DND-41 (cell line): ENCODE measurements around the gene R3HCC1L.

ENCODE experiments used
- ATAC-seq: fragments of 200-7000 bp; cut with Tn5 transposase; 3 replicates; pipeline ENCODE4 v1.9.1; 2021; ENCODE audit warnings: low read depth; ENCODE audit not compliant: insufficient read depth
- DNase-seq: peaks from one replicate; pipeline ENCODE4 v3.0.0-alpha.2; 2020
- H2AFZ ChIP-seq: 2 replicates; pipeline ENCODE4 v1.6.0; 2012; ENCODE audit warnings: low read depth, low read length
- H3K27ac ChIP-seq: 2 replicates; pipeline ENCODE4 v1.5.1; 2012; ENCODE audit warnings: low read length, inconsistent platforms
- H3K27me3 ChIP-seq: fragments of 200-600 bp; sonication (generic); 2 replicates; pipeline ENCODE4 v1.6.0; 2012; ENCODE audit warnings: low read length, mild to moderate bottlenecking, inconsistent platforms; ENCODE audit not compliant: insufficient read depth, poor library complexity
- H3K36me3 ChIP-seq: 2 replicates; pipeline ENCODE4 v1.5.1; 2012; ENCODE audit warnings: low read length, inconsistent platforms; ENCODE audit not compliant: insufficient read depth
- H3K4me1 ChIP-seq: 2 replicates; pipeline ENCODE4 v1.5.1; 2012; ENCODE audit warnings: mild to moderate bottlenecking, low read length; ENCODE audit not compliant: insufficient read depth
- H3K4me2 ChIP-seq: 2 replicates; pipeline ENCODE4 v1.6.0; 2012; ENCODE audit warnings: mild to moderate bottlenecking, moderate library complexity, low read length, inconsistent platforms; ENCODE audit not compliant: insufficient read depth
- H3K4me3 ChIP-seq, 2 experiments: fragments of 200-600 bp in 1 of 2; shearing (Covaris generic) in 1 of 2; 2 replicates each; pipeline ENCODE4 v1.5.1; 2012 to 2016; ENCODE audit warnings: inconsistent platforms in 2 of 2, low read length in 2 of 2, mild to moderate bottlenecking in 2 of 2, low read depth in 1 of 2, moderate library complexity in 1 of 2
- H3K79me2 ChIP-seq: 2 replicates; pipeline ENCODE4 v1.6.0; 2012; ENCODE audit warnings: low read length, inconsistent platforms; ENCODE audit not compliant: insufficient read depth
- H3K9ac ChIP-seq: 2 replicates; pipeline ENCODE4 v1.6.0; 2012; ENCODE audit warnings: low read depth, mild to moderate bottlenecking, inconsistent platforms, low read length, moderate library complexity
- H3K9me3 ChIP-seq: 2 replicates; pipeline ENCODE4 v1.5.1; 2012; ENCODE audit warnings: low read length, moderate library complexity, mild to moderate bottlenecking, inconsistent platforms; ENCODE audit not compliant: insufficient read depth, severe bottlenecking
- H4K20me1 ChIP-seq: 2 replicates; pipeline ENCODE4 v1.6.0; 2012; ENCODE audit warnings: low read length; ENCODE audit not compliant: insufficient read depth
- CTCF ChIP-seq: IDR thresholded peaks from 2 replicates; pipeline ENCODE4 v1.5.1; 2012; ENCODE audit warnings: borderline replicate concordance, low read length, moderate library complexity, mild to moderate bottlenecking; ENCODE audit not compliant: poor library complexity, severe bottlenecking; ENCODE audit errors: extremely low read depth
- EZH2 ChIP-seq: IDR thresholded peaks from 3 replicates; pipeline ENCODE4 v1.6.1; 2012; ENCODE audit warnings: borderline replicate concordance, low read depth, mild to moderate bottlenecking, moderate library complexity, low read length, inconsistent platforms; ENCODE audit not compliant: severe bottlenecking

R3HCC1L gene

GRCh38 chr10:98088186-98088971, 46.1 kb upstream of the R3HCC1L start:
- no peak overlapping the region for H3K27ac ChIP-seq
- no peaks in the 10 kb centered on the region for H4K20me1 ChIP-seq
- H3K36me3 ChIP-seq: no peaks in the 10 kb centered on the region
- H3K4me2 ChIP-seq: no peak overlapping the region
- H3K79me2 ChIP-seq: no peaks in the 10 kb centered on the region
- no peak for TF ChIP-seq CTCF
- TF ChIP-seq EZH2: no peak
- H3K9ac ChIP-seq: no peak overlapping the region
- H3K27me3 ChIP-seq: no peaks in the 10 kb centered on the region
- no peaks in the 10 kb centered on the region for H3K4me1 ChIP-seq
- no peaks in the 10 kb centered on the region for H3K9me3 ChIP-seq
- DNase-seq: no peak
- no peak overlapping the region for H2AFZ ChIP-seq
- H3K4me3 ChIP-seq: no peak overlapping the region
- ATAC-seq: no peak

GRCh38 chr10:98090822-98091221, 43.6 kb upstream of the R3HCC1L start:
- Histone ChIP-seq H3K27me3 (no peaks in the 10 kb centered on the region), H3K4me2 (no peak overlapping the region), H2AFZ (no peak overlapping the region), H4K20me1 (no peaks in the 10 kb centered on the region), H3K36me3 (no peaks in the 10 kb centered on the region), H3K79me2 (no peaks in the 10 kb centered on the region), H3K9ac (no peak overlapping the region), H3K9me3 (no peaks in the 10 kb centered on the region), H3K4me3 (no peak overlapping the region), H3K4me1 (no peaks in the 10 kb centered on the region), H3K27ac (no peak overlapping the region)
- TF ChIP-seq EZH2 (no peak), CTCF (no peak)
- no peak for DNase-seq
- no peak for ATAC-seq

- no peaks in the 10 kb centered on the region for H3K27me3 ChIP-seq
- no peaks in the 10 kb centered on the region for H4K20me1 ChIP-seq
- no peak overlapping the region for H3K4me3 ChIP-seq
- DNase-seq (no peak), ATAC-seq (no peak)
- no peak for TF ChIP-seq CTCF
- TF ChIP-seq EZH2: no peak
- no peak overlapping the region for H3K9ac ChIP-seq
- H2AFZ ChIP-seq: no peak overlapping the region
- no peaks in the 10 kb centered on the region for H3K36me3 ChIP-seq
- H3K4me2 ChIP-seq: no peak overlapping the region
- no peaks in the 10 kb centered on the region for H3K4me1 ChIP-seq
- H3K9me3 ChIP-seq: no peaks in the 10 kb centered on the region
- H3K79me2 ChIP-seq: no peaks in the 10 kb centered on the region
- H3K27ac ChIP-seq: no peak overlapping the region
Observed at GRCh38 chr10:98096316-98096715, 38.1 kb upstream of the R3HCC1L start.

GRCh38 chr10:98096731-98097130, 37.7 kb upstream of the R3HCC1L start:
- no peak for ATAC-seq

More at GRCh38 chr10:98096731-98097130, 37.7 kb upstream of the R3HCC1L start:
- no peaks in the 10 kb centered on the region for H3K79me2 ChIP-seq
- no peaks in the 10 kb centered on the region for H4K20me1 ChIP-seq
- no peaks in the 10 kb centered on the region for H3K36me3 ChIP-seq
- no peak overlapping the region for H3K27ac ChIP-seq
- H3K9ac ChIP-seq: no peak overlapping the region
- no peaks in the 10 kb centered on the region for H3K9me3 ChIP-seq
- H2AFZ ChIP-seq: no peak overlapping the region
- TF ChIP-seq EZH2 (no peak), CTCF (no peak)
- no peaks in the 10 kb centered on the region for H3K27me3 ChIP-seq
- no peaks in the 10 kb centered on the region for H3K4me1 ChIP-seq
- no peak for DNase-seq
- no peak overlapping the region for H3K4me3 ChIP-seq
- H3K4me2 ChIP-seq: no peak overlapping the region
